HepG2 (cell line): ENCODE results near the gene ARID1A. TPM values are rescaled to one million over a fixed set of nuclear protein-coding genes. Genes with fewer than 3 reads are reported as not detected.

Experiments
- ARID2 ChIP-seq: sonication (generic); formaldehyde crosslinking; IDR thresholded peaks from 2 replicates; pipeline ENCODE4 v1.8.1; 2022; ENCODE audit warnings: mild to moderate bottlenecking, missing genetic modification reagents, borderline replicate concordance
- CCAR2 ChIP-seq: fragments of 200-400 bp; formaldehyde crosslinking; optimal IDR thresholded peaks from 2 replicates; pipeline ENCODE3; 2018; ENCODE audit warnings: low read depth, mild to moderate bottlenecking, low read length, moderate library complexity
- CEBPB ChIP-seq: IDR thresholded peaks from 2 replicates; pipeline ENCODE4 v1.6.1; 2011; ENCODE audit warnings: low read depth, low read length, improper control_type of control experiment, borderline replicate concordance
- ELF4 ChIP-seq: sonication (generic); formaldehyde crosslinking; IDR thresholded peaks from 2 replicates; pipeline ENCODE4 v1.5.0; 2020; ENCODE audit warnings: missing genetic modification reagents, mild to moderate bottlenecking, moderate library complexity, borderline replicate concordance
- FOXO1 ChIP-seq: sonication (generic); formaldehyde crosslinking; IDR thresholded peaks from 2 replicates; pipeline ENCODE4 v1.4.0; 2020; ENCODE audit warnings: missing genetic modification reagents
- KAT8 ChIP-seq: IDR thresholded peaks from 2 replicates; pipeline ENCODE4 v1.6.1; 2016; ENCODE audit warnings: missing genetic modification reagents, missing compliant biosample characterization
- KLF16 ChIP-seq, 2 experiments: sonication (generic) in 1 of 2; formaldehyde crosslinking in 1 of 2; IDR thresholded peaks; 2 replicates each; pipeline versions ENCODE4 v1.6.1 to v1.8.0; 2016 to 2023; ENCODE audit warnings: missing genetic modification reagents in 2 of 2, missing compliant biosample characterization in 1 of 2
- MED13 ChIP-seq: sonication (generic); formaldehyde crosslinking; IDR thresholded peaks from 2 replicates; pipeline ENCODE4 v1.5.0; 2020; ENCODE audit warnings: missing genetic modification reagents
- NBN ChIP-seq: fragments of 450-650 bp; conservative IDR thresholded peaks from 2 replicates; pipeline ENCODE4 v1.6.1; 2017
- NR2C2 ChIP-seq: sonication (generic); formaldehyde crosslinking; IDR thresholded peaks from 2 replicates; pipeline ENCODE4 v1.4.0; 2020; ENCODE audit warnings: missing genetic modification reagents, mild to moderate bottlenecking, moderate library complexity, borderline replicate concordance
- RBM22 ChIP-seq: fragments of 200-400 bp; formaldehyde crosslinking; optimal IDR thresholded peaks from 2 replicates; pipeline ENCODE3; 2017; ENCODE audit warnings: mild to moderate bottlenecking, low read length, moderate library complexity
- SKIL ChIP-seq: sonication (generic); formaldehyde crosslinking; IDR thresholded peaks from 2 replicates; pipeline ENCODE4 v1.8.0; 2022; ENCODE audit warnings: missing genetic modification reagents, mild to moderate bottlenecking, moderate library complexity, borderline replicate concordance
- SOX5 ChIP-seq: IDR thresholded peaks from 2 replicates; pipeline ENCODE4 v1.6.1; 2016; ENCODE audit warnings: borderline replicate concordance
- STAT6 ChIP-seq: sonication (generic); formaldehyde crosslinking; IDR thresholded peaks from 2 replicates; pipeline ENCODE4 v1.4.0; 2020; ENCODE audit warnings: missing genetic modification reagents, mild to moderate bottlenecking, borderline replicate concordance
- ZMYM3 ChIP-seq: sonication (generic); formaldehyde crosslinking; IDR thresholded peaks from 2 replicates; pipeline ENCODE4 v1.5.1; 2020; ENCODE audit warnings: mild to moderate bottlenecking, missing genetic modification reagents
- ZNF224 ChIP-seq: sonication (generic); formaldehyde crosslinking; IDR thresholded peaks from 2 replicates; pipeline ENCODE4 v1.5.0; 2020; ENCODE audit warnings: mild to moderate bottlenecking, missing genetic modification reagents
- ZNF605 ChIP-seq: sonication (generic); formaldehyde crosslinking; IDR thresholded peaks from 2 replicates; pipeline ENCODE4 v1.8.0; 2022; ENCODE audit warnings: mild to moderate bottlenecking, missing genetic modification reagents
- ZNF644 ChIP-seq: IDR thresholded peaks from 2 replicates; pipeline ENCODE4 v1.6.1; 2016; ENCODE audit warnings: low read depth
- ZNF772 ChIP-seq: sonication (generic); formaldehyde crosslinking; IDR thresholded peaks from 2 replicates; pipeline ENCODE4 v1.5.0; 2020; ENCODE audit warnings: mild to moderate bottlenecking, missing genetic modification reagents
- polyA plus RNA-seq, 8 experiments: library from polyadenylated mRNA; depleted of rRNA in 3 of 8; stranded (reverse) in 7 of 8; unstranded in 1 of 8; fragments of >200 nt; fragmentation: Illumina TruSeq in 4 of 8; extraction: Trizol in 4 of 8; gene quantifications; 2 replicates each; pipeline versions ENCODE4 v1.2.1 to v1.2.3, GENCODE V29; 2011 to 2016; ENCODE audit warnings: low read depth in 4 of 8, missing spikeins in 1 of 8, mixed read lengths in 1 of 8; ENCODE audit not compliant: insufficient read depth in 1 of 8
- total RNA-seq, 5 experiments: library from RNA; depleted of rRNA; stranded (reverse); fragments of >200 nt; fragmentation: Illumina TruSeq; extraction: Trizol; gene quantifications; 2 replicates each; pipeline ENCODE4 v1.2.3, GENCODE V29; 2016; ENCODE audit warnings: low read depth in 1 of 5
- TF ChIP-seq, protein P1 (sequence below): sonication (generic); formaldehyde crosslinking; IDR thresholded peaks from 2 replicates; pipeline ENCODE4 v1.4.0; 2020; ENCODE audit warnings: missing genetic modification reagents

ARID1A gene
- total and polyA plus RNA-seq, 2 of the 13 experiments (the other 11 are each of a cell fraction or from before 2014, with no cell fraction given): 11.9 to 15.9 TPM

GRCh38 chr1:26706315-26706714, 10.5 kb downstream of the ARID1A start (continued):
- TF ChIP-seq STAT6 (CRISPR knock-in tag) (no peak), RBM22 (peak; percentile 51), ZNF605 (CRISPR knock-in tag) (peak; percentile 36; the same call in 1 of the 2 replicates), SKIL (no peak), SOX5 (peak; percentile 60), KAT8 (CRISPR knock-in tag) (0 out of 2 replicates have a peak, but pooled peaks have one; percentile 38), NR2C2 (CRISPR knock-in tag) (0 out of 2 replicates have a peak, but pooled peaks have one; percentile 23), ZMYM3 (CRISPR knock-in tag) (peak; percentile 55; the same call in 1 of the 2 replicates), ARID2 (no peak), ZNF772 (CRISPR knock-in tag) (peak; percentile 69; the same call in 1 of the 2 replicates), ELF4 (CRISPR knock-in tag) (0 out of 2 replicates have a peak, but pooled peaks have one; percentile 30), FOXO1 (peak; percentile 88; the same call in 1 of the 2 replicates), ZNF224 (CRISPR knock-in tag) (peak; percentile 58; the same call in 1 of the 2 replicates), MED13 (no peak), NBN (no peak), CCAR2 (no peak), KLF16 (CRISPR knock-in tag; IDR thresholded peaks at IDR 0.05) (0 out of 4 replicates have a peak, but pooled peaks of 1 of the 2 experiments have one; percentile 25), CEBPB (no peak), ZNF644 (CRISPR knock-in tag) (peak; percentile 67; the same call in 1 of the 2 replicates)
- TF ChIP-seq, protein P1, sequence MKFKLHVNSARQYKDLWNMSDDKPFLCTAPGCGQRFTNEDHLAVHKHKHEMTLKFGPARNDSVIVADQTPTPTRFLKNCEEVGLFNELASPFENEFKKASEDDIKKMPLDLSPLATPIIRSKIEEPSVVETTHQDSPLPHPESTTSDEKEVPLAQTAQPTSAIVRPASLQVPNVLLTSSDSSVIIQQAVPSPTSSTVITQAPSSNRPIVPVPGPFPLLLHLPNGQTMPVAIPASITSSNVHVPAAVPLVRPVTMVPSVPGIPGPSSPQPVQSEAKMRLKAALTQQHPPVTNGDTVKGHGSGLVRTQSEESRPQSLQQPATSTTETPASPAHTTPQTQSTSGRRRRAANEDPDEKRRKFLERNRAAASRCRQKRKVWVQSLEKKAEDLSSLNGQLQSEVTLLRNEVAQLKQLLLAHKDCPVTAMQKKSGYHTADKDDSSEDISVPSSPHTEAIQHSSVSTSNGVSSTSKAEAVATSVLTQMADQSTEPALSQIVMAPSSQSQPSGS (CRISPR knock-in tag): 0 out of 2 replicates have a peak, but pooled peaks have one; percentile 52
